Osteoblast (primary cell): ENCODE measurements around the gene RHOC. TPM values are rescaled to one million over a fixed set of nuclear protein-coding genes. Genes with fewer than 3 reads are reported as not detected.
"Not testable (repeated sequence)": the region's sequence is repeated elsewhere in the genome, so short reads cannot be mapped to it uniquely, and the experiment has no call there.

Experiments
- DNase-seq: peaks from one replicate; pipeline ENCODE4 v3.0.0; 2011; ENCODE audit warnings: low spot score, mixed read lengths; ENCODE audit not compliant: insufficient read length; ENCODE audit errors: missing footprints
- H2AFZ ChIP-seq: 2 replicates; pipeline ENCODE4 v1.6.0; 2011; ENCODE audit warnings: mild to moderate bottlenecking, low read length
- H3K27ac ChIP-seq: 2 replicates; pipeline ENCODE4 v1.5.1; 2011; ENCODE audit warnings: mild to moderate bottlenecking, low read depth, low read length, moderate library complexity
- H3K27me3 ChIP-seq: 2 replicates; pipeline ENCODE4 v1.6.0; 2012; ENCODE audit warnings: mild to moderate bottlenecking, control low read depth, inconsistent platforms, low read length, moderate library complexity; ENCODE audit not compliant: insufficient read depth
- H3K36me3 ChIP-seq: 2 replicates; pipeline ENCODE4 v1.5.1; 2011; ENCODE audit warnings: mild to moderate bottlenecking, low read length, control low read depth, moderate library complexity; ENCODE audit not compliant: insufficient read depth
- H3K4me1 ChIP-seq: 2 replicates; pipeline ENCODE4 v1.5.1; 2011; ENCODE audit warnings: mild to moderate bottlenecking, low read length, control low read depth, moderate library complexity; ENCODE audit not compliant: insufficient read depth
- H3K4me2 ChIP-seq: 2 replicates; pipeline ENCODE4 v1.6.0; 2011; ENCODE audit warnings: mild to moderate bottlenecking, low read length; ENCODE audit not compliant: insufficient read depth
- H3K4me3 ChIP-seq: fragments of 200-600 bp; sonication (generic); 3 replicates; pipeline ENCODE4 v1.5.1; 2012; ENCODE audit warnings: mild to moderate bottlenecking, low read length, inconsistent platforms; ENCODE audit not compliant: insufficient read depth
- H3K79me2 ChIP-seq: 2 replicates; pipeline ENCODE4 v1.6.0; 2012; ENCODE audit warnings: mild to moderate bottlenecking, low read length, control low read depth, inconsistent platforms; ENCODE audit not compliant: insufficient read depth
- H3K9me3 ChIP-seq: 2 replicates; pipeline ENCODE4 v1.5.1; 2011; ENCODE audit warnings: low read depth, low read length, control low read depth
- H4K20me1 ChIP-seq: 2 replicates; pipeline ENCODE4 v1.6.0; 2012; ENCODE audit warnings: mild to moderate bottlenecking, low read length, control low read depth; ENCODE audit not compliant: insufficient read depth
- CTCF ChIP-seq: IDR thresholded peaks from 2 replicates; pipeline ENCODE4 v1.5.1; 2011; ENCODE audit warnings: mild to moderate bottlenecking, low read depth, low read length, moderate library complexity; ENCODE audit errors: extremely low read depth
- total RNA-seq: library from RNA; depleted of rRNA; stranded (reverse); fragments of >200 nt; gene quantifications from 2 replicates; pipeline ENCODE4 v1.2.3, GENCODE V29; 2012

The RHOC gene
- total RNA-seq, 1 donor, result 325 TPM

GRCh38 chr1:112723511-112723839 lies 16.5 kb upstream of the RHOC start:
- Histone ChIP-seq H3K4me3 (no peak overlapping the region), H3K27ac (peak overlapping the region; percentile 33), H3K27me3 (no peaks in the 10 kb centered on the region), H4K20me1 (no peaks in the 10 kb centered on the region), H3K4me1 (peaks cover 16% of the 10 kb centered on the region), H3K4me2 (peak overlapping the region; percentile 43), H2AFZ (peak overlapping the region; percentile 78), H3K79me2 (no peaks in the 10 kb centered on the region), H3K9me3 (no peaks in the 10 kb centered on the region), H3K36me3 (no peaks in the 10 kb centered on the region)
- no peak for TF ChIP-seq CTCF
- DNase-seq, result no peak

DNA sequence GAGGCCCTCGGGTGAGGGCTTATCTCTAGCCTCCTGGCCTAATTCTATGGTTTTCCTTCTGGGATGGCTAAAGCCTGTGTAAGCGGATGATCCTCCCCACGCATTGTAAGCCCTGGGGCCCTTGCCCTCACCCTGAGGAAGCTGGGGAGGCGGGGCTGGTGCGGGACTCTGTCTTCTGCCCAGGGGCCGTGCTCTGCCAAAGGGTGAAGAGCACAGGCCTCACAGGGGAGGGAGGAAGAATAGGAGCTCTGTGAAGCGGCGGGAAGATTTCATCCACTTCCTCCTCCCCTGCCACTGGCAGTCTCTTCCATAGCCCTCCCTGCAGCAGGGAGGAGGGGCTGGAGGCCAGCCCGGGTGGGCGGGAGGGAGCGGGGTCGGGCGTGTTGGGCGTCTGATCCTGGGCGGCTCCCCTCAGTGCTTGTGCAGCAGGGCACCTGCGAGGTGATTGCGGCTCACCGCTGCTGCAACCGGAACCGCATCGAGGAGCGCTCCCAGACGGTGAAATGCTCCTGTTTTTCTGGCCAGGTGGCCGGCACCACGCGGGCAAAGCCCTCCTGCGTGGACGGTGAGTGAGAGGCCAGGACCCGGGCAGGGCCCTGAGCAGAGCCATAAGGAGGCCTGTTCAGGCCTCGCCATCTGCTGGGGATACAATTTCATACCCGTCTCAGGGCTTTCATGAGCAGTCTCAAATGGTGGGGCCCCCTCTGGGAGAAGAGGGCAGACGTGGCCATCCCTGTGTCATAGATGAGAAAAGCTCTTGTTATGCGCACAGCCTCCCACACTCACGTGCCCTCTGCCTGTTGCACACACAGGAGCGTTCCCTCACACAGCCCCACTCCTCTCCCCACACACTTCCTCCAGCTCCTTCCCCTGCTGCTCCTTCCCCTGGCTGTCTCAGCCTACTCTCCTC lies 15.9 kb upstream of the RHOC start:
- Histone ChIP-seq H3K9me3 (no peaks in the 10 kb centered on the region), H3K4me1 (peaks cover 18% of the 10 kb centered on the region), H3K36me3 (no peaks in the 10 kb centered on the region), H3K4me3 (no peak overlapping the region), H4K20me1 (no peaks in the 10 kb centered on the region), H2AFZ (peak overlapping the region; percentile 78), H3K79me2 (no peaks in the 10 kb centered on the region), H3K27ac (peak overlapping the region; percentile 33), H3K27me3 (no peaks in the 10 kb centered on the region), H3K4me2 (peak overlapping the region; percentile 51)
- TF ChIP-seq CTCF, result peak; percentile 9
- DNase-seq, result peak; percentile 88

DNA sequence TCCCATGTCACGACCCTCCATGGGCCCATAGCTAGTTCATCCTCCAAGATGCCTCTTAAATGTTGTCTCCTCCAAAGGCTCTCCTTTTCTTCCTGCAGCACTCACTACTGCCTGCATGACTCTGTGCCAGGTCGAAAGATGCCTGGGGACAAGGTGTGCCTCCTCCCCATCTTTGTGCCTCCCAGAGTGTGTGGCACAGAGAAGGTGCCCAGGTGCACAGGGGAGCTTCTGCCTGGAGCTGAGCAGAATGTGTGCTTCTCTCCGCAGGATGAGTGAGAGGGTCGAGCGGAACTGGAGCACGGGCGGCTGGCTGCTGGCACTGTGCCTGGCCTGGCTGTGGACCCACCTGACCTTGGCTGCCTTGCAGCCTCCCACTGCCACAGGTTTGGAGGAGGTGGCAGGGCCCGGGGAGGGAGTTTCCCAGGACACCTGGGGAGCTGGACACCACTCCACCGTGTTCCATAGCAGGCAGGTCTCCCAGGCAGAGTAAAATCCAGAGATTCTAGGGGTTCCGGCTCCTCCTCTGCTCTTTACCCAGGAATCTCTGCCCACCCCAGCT lies 15.1 kb upstream of the RHOC start:
- no peaks in the 10 kb centered on the region for H3K27me3 ChIP-seq
- no peak overlapping the region for H3K4me2 ChIP-seq
- no peak overlapping the region for H3K4me3 ChIP-seq
- no peaks in the 10 kb centered on the region for H3K9me3 ChIP-seq
- H4K20me1 ChIP-seq, result no peaks in the 10 kb centered on the region
- peak overlapping the region; percentile 77 for H2AFZ ChIP-seq
- TF ChIP-seq CTCF, result no peak
- peaks cover 18% of the 10 kb centered on the region for H3K4me1 ChIP-seq
- DNase-seq, result peak; percentile 35
- H3K79me2 ChIP-seq, result no peaks in the 10 kb centered on the region
- H3K36me3 ChIP-seq, result no peaks in the 10 kb centered on the region
- H3K27ac ChIP-seq, result no peak overlapping the region

DNA sequence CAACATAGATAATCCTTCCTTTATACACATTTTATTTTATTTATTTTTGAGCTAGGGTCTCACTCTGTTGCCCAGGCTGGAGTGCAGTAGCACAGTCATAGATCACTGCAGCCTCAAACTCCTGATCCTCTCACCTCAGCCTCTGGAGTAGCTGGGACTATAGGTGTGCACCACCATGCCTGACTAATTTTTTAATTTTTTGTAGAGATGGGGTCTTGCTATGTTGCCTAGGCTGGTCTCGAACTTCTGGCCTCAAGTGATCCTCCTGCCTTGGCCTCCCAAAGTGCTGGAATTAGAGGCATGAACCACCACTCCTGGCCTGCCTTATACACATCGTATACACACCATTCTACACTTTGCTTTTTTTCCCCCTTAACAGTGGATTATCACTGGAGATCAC lies 14.4 kb upstream of the RHOC start:
- not testable (repeated sequence) for H3K4me3 ChIP-seq, H4K20me1 ChIP-seq, H3K4me2 ChIP-seq, H3K27me3 ChIP-seq, H3K27ac ChIP-seq, H3K9me3 ChIP-seq, H3K36me3 ChIP-seq, H3K79me2 ChIP-seq, H2AFZ ChIP-seq
- H3K4me1 ChIP-seq, result peaks cover 18% of the 10 kb centered on the region
- peak; percentile 3 for DNase-seq
